Measurements from ENCODE around the gene MRM2. TPM values are rescaled to one million over a fixed set of nuclear protein-coding genes. Genes with fewer than 3 reads are reported as not detected.

The MRM2 gene
- polyA plus RNA-seq, 1 donor from 2014 or later = 21.4 TPM

DNA sequence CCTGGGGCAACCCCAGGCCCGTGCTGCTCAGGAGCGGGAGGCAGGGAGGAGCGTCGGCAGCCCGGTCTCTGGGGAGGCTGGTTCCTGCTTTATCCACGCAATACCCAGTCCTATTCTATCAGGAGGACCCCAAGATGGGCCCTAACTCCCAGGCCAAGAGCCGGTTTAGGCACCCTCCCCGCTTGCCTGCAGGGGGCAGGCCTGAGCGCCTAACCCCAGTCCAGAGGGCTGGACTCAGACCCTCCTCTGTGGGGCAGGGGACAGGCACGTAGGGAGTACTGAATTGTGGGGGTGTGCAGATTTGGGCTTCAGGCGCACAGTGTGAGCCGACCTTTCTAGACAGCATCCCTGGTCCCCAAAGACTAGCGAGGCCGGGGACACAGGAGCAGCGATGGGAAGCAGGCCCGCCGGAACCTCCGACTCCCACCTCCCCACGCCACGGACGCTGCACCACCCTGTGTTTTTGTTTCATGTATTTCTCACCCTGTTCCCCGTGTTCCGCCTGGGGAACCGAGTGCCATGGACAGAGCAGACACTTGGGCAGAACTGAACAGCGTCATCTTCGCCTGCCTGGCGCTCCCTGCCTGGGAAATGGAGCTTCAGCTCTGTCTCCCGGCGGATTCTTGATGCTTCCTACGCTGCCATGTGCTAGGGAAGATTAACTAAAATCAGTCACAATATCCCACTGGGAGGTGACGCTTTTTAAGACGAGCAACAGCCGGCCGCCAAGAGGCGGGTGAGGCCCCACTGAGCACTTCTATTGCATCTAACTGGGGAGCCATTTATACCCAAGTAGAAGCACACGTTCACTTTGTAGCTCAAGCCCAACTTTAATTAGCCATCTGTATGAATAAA is 5.4 kb upstream of the MRM2 start:
- H3K27ac ChIP-seq (ENCODE audit: low read length) = no peak overlapping the region
- H4K20me1 ChIP-seq (ENCODE audit: insufficient read depth) = no peaks in the 10 kb centered on the region
- no peak overlapping the region for H3K4me2 ChIP-seq (ENCODE audit: low read length)
- TF ChIP-seq MXI1 (conservative IDR thresholded peaks at IDR 0.05; ENCODE audit: poor library complexity, severe bottlenecking) (no peak), TAF1 (IDR thresholded peaks at IDR 0.05; ENCODE audit: low read depth) (no peak), POLR2AphosphoS5 (IDR thresholded peaks at IDR 0.05) (no peak), RAD21 (conservative IDR thresholded peaks at IDR 0.05) (no peak), EZH2 (IDR thresholded peaks at IDR 0.05; ENCODE audit: borderline replicate concordance, insufficient read depth, low read length, poor library complexity, severe bottlenecking) (no peak), SMC3 (conservative IDR thresholded peaks at IDR 0.05; ENCODE audit: poor library complexity) (no peak), EP300 (conservative IDR thresholded peaks at IDR 0.05; ENCODE audit: poor library complexity, severe bottlenecking) (no peak)
- TF ChIP-seq, protein P1, sequence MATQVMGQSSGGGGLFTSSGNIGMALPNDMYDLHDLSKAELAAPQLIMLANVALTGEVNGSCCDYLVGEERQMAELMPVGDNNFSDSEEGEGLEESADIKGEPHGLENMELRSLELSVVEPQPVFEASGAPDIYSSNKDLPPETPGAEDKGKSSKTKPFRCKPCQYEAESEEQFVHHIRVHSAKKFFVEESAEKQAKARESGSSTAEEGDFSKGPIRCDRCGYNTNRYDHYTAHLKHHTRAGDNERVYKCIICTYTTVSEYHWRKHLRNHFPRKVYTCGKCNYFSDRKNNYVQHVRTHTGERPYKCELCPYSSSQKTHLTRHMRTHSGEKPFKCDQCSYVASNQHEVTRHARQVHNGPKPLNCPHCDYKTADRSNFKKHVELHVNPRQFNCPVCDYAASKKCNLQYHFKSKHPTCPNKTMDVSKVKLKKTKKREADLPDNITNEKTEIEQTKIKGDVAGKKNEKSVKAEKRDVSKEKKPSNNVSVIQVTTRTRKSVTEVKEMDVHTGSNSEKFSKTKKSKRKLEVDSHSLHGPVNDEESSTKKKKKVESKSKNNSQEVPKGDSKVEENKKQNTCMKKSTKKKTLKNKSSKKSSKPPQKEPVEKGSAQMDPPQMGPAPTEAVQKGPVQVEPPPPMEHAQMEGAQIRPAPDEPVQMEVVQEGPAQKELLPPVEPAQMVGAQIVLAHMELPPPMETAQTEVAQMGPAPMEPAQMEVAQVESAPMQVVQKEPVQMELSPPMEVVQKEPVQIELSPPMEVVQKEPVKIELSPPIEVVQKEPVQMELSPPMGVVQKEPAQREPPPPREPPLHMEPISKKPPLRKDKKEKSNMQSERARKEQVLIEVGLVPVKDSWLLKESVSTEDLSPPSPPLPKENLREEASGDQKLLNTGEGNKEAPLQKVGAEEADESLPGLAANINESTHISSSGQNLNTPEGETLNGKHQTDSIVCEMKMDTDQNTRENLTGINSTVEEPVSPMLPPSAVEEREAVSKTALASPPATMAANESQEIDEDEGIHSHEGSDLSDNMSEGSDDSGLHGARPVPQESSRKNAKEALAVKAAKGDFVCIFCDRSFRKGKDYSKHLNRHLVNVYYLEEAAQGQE (IDR thresholded peaks at IDR 0.05; ENCODE audit: borderline replicate concordance) = no peak
- TF ChIP-seq, protein P2, sequence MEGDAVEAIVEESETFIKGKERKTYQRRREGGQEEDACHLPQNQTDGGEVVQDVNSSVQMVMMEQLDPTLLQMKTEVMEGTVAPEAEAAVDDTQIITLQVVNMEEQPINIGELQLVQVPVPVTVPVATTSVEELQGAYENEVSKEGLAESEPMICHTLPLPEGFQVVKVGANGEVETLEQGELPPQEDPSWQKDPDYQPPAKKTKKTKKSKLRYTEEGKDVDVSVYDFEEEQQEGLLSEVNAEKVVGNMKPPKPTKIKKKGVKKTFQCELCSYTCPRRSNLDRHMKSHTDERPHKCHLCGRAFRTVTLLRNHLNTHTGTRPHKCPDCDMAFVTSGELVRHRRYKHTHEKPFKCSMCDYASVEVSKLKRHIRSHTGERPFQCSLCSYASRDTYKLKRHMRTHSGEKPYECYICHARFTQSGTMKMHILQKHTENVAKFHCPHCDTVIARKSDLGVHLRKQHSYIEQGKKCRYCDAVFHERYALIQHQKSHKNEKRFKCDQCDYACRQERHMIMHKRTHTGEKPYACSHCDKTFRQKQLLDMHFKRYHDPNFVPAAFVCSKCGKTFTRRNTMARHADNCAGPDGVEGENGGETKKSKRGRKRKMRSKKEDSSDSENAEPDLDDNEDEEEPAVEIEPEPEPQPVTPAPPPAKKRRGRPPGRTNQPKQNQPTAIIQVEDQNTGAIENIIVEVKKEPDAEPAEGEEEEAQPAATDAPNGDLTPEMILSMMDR (IDR thresholded peaks at IDR 0.05; ENCODE audit: poor library complexity, severe bottlenecking) = no peak
- H3K9me3 ChIP-seq (ENCODE audit: low read length) = no peaks in the 10 kb centered on the region
- H3K36me3 ChIP-seq (ENCODE audit: insufficient read depth, low read length) = no peaks in the 10 kb centered on the region
- H3K4me3 ChIP-seq (ENCODE audit: low read length) = no peak overlapping the region
- no peaks in the 10 kb centered on the region for H3K79me2 ChIP-seq (replicated peaks; ENCODE audit: insufficient read depth, low read length)
- H3F3A ChIP-seq (ENCODE audit: insufficient read depth, low read length, poor library complexity, severe bottlenecking) = no peaks in the 10 kb centered on the region
- no peak overlapping the region for H2AFZ ChIP-seq (ENCODE audit: low read depth, low read length)
- H3K27me3 ChIP-seq (ENCODE audit: insufficient read depth, low read depth, low read length) = no peaks in the 10 kb centered on the region
- no peaks in the 10 kb centered on the region for H3K9me2 ChIP-seq (ENCODE audit: insufficient read depth, low read length)
- no peak overlapping the region for H3K9ac ChIP-seq (ENCODE audit: low read length)

DNA sequence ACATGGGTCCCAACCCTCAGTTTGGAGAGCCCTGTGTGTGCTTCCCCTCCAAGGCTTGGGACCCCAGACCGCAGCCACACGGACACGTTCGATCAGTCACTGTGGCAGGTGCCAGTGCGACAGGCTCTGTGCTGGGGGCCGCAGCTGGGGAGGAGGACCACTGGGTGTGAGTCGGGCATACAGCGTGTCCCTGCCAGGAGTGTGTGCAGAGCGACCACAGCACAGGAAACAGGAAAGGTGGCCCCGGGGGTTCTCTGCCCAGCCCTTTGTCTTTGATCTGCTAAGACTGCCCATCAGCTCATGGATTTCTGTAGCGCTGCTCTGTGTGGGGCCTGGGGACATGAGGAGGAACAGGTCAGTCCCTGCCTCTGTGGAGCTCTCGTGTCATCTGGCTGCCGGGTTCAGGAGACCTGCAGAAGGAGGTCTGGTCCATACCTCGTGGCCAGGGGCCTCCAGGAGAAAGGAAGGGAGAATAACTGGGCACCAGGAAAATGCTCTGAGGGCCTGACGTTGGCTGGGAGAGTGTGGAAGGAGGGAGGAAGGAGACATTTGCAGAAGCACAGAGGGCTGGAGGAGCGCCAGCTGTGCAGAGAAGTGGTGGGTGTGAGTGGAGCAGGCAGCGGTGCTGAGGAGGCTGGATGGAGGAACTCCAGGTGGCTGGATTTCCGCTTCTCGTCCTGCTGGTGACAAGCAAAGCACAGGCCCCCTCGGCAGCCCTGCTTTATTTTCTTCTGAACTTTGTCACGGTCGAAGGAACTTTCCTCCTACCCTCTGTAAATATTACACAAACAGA is 4.1 kb upstream of the MRM2 start:
- H3K27me3 ChIP-seq (ENCODE audit: insufficient read depth, low read depth, low read length) = no peaks in the 10 kb centered on the region
- no peak overlapping the region for H3K9ac ChIP-seq (ENCODE audit: low read length)

More for the DNA sequence above, 4.1 kb upstream of the MRM2 start:
- Histone ChIP-seq H3K79me2 (replicated peaks; ENCODE audit: insufficient read depth, low read length) (peaks cover 10% of the 10 kb centered on the region), H3K27ac (ENCODE audit: low read length) (no peak overlapping the region), H3F3A (ENCODE audit: insufficient read depth, low read length, poor library complexity, severe bottlenecking) (no peaks in the 10 kb centered on the region), H4K20me1 (ENCODE audit: insufficient read depth) (no peaks in the 10 kb centered on the region), H3K4me2 (ENCODE audit: low read length) (no peak overlapping the region), H2AFZ (ENCODE audit: low read depth, low read length) (no peak overlapping the region), H3K4me3 (ENCODE audit: low read length) (no peak overlapping the region), H3K9me3 (ENCODE audit: low read length) (no peaks in the 10 kb centered on the region), H3K9me2 (ENCODE audit: insufficient read depth, low read length) (no peaks in the 10 kb centered on the region), H3K36me3 (ENCODE audit: insufficient read depth, low read length) (no peaks in the 10 kb centered on the region)
- TF ChIP-seq TAF1 (IDR thresholded peaks at IDR 0.05; ENCODE audit: low read depth) (no peak), POLR2AphosphoS5 (IDR thresholded peaks at IDR 0.05) (no peak), MXI1 (conservative IDR thresholded peaks at IDR 0.05; ENCODE audit: poor library complexity, severe bottlenecking) (no peak), SMC3 (conservative IDR thresholded peaks at IDR 0.05; ENCODE audit: poor library complexity) (no peak), RAD21 (conservative IDR thresholded peaks at IDR 0.05) (no peak), EZH2 (IDR thresholded peaks at IDR 0.05; ENCODE audit: borderline replicate concordance, insufficient read depth, low read length, poor library complexity, severe bottlenecking) (no peak), EP300 (conservative IDR thresholded peaks at IDR 0.05; ENCODE audit: poor library complexity, severe bottlenecking) (no peak)
- TF ChIP-seq, protein P1 (IDR thresholded peaks at IDR 0.05; ENCODE audit: borderline replicate concordance) = no peak
- TF ChIP-seq, protein P2 (IDR thresholded peaks at IDR 0.05; ENCODE audit: poor library complexity, severe bottlenecking) = no peak
